Measurements from ENCODE around the gene LARP4B. TPM values are rescaled to one million over a fixed set of nuclear protein-coding genes. Genes with fewer than 3 reads are reported as not detected.

The LARP4B gene
- total RNA-seq, 2 experiments from 2014 or later, result 64.8 to 143 TPM

DNA sequence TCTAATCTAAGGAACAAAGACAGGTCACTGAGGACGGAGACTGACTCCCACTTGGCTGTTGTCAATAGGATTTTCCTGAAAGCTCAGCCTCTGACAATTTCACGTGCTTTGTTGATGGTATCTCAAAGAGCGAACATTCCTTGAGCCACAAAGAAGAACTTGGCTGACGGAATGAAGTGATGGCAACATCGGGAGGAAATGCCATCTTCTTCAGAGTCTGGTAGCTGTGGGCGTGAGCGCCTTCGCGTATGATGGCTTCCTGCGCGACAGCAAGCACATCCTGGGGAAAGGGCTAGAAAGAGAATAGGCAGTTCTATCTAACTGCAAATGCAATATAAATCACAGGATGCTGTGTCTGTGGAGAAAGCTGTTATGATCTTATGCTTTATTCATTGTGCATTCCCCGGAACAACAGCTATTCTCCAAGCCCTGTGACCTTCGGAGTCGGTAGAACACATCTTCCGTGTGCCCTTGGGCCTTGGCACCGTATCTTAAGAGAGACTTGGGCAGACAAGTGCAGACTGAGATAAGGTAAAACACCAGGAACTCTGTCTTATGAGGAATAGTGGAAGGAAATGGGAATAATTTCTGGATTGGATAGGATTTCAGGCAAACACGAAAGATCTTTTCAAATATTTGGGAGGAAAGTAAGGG, 37.2 kb upstream of the LARP4B start:
- H3K27ac ChIP-seq (ENCODE audit: low read depth, low read length, poor library complexity, severe bottlenecking), result no peak overlapping the region
- H4K20me1 ChIP-seq (ENCODE audit: insufficient read depth, low read length), result no peaks in the 10 kb centered on the region
- no peak overlapping the region for H2AFZ ChIP-seq (ENCODE audit: low read length)
- H3K36me3 ChIP-seq (ENCODE audit: insufficient read depth, low read length), result no peaks in the 10 kb centered on the region
- BruUV-seq (replicated peaks), result no TSS peak
- H3K9me2 ChIP-seq (ENCODE audit: insufficient read depth, low read length), result no peaks in the 10 kb centered on the region
- no peak for TF ChIP-seq EZH2phosphoT487 (IDR thresholded peaks at IDR 0.05; ENCODE audit: borderline replicate concordance, low read depth, low read length)
- TF ChIP-seq, protein P1, sequence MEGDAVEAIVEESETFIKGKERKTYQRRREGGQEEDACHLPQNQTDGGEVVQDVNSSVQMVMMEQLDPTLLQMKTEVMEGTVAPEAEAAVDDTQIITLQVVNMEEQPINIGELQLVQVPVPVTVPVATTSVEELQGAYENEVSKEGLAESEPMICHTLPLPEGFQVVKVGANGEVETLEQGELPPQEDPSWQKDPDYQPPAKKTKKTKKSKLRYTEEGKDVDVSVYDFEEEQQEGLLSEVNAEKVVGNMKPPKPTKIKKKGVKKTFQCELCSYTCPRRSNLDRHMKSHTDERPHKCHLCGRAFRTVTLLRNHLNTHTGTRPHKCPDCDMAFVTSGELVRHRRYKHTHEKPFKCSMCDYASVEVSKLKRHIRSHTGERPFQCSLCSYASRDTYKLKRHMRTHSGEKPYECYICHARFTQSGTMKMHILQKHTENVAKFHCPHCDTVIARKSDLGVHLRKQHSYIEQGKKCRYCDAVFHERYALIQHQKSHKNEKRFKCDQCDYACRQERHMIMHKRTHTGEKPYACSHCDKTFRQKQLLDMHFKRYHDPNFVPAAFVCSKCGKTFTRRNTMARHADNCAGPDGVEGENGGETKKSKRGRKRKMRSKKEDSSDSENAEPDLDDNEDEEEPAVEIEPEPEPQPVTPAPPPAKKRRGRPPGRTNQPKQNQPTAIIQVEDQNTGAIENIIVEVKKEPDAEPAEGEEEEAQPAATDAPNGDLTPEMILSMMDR (conservative IDR thresholded peaks at IDR 0.05; ENCODE audit: low read length), result no peak
- H3K4me1 ChIP-seq (ENCODE audit: insufficient read depth, low read length, poor library complexity, severe bottlenecking), result no peaks in the 10 kb centered on the region
- no peaks in the 10 kb centered on the region for H3K9me3 ChIP-seq (ENCODE audit: low read length)
- no peak overlapping the region for H3K4me3 ChIP-seq (ENCODE audit: low read depth, low read length, poor library complexity, severe bottlenecking)
- ChIA-PET POLR2A (no interaction called here), CTCF (ENCODE audit: unreplicated experiment) (no interaction called here)
- intact Hi-C loops (cut with micrococcal nuclease; ENCODE audit: unreplicated experiment), result no loop called here
- H3K4me2 ChIP-seq (ENCODE audit: low read length), result no peak overlapping the region
- no peak for DNase-seq (ENCODE audit: low spot score)
- H3K79me2 ChIP-seq (ENCODE audit: insufficient read depth, low read depth, low read length), result no peaks in the 10 kb centered on the region

DNA sequence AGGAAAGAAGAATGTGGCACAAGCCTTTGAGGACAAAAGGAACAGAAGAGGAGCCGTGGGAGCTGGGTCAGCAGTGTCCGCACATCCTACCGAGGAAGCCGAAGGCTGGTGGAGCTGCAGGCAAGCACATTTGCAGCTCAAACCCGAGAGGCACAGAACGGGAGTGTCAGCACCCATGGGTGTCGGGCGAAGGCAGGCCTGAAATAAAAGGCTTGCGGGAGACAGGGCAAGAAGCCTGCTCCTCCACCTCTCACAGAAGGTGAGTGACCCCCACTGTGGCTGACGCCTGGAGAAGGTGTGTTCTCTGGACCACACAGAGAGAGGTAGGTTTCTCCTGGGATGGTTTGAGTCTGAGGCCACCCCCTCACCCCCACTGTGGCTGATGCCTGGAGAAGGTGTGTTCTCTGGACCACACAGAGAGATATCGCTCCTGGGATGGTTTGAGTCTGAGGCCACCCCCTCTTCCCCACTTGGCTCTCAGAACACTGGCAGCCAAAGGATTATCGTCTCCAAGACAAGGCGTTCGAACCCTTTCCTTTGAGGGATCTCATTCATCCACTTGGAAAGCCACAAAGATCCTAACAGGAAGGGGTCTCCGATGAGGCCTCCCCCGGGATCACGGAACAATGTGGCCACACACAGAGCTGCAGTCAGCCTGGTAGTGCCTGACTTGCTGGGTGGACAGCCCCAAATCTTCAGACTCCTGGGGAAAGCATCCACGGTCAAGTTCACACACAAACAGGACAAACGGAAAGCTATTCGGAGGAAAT, 35.1 kb upstream of the LARP4B start:
- TF ChIP-seq, protein P1 (conservative IDR thresholded peaks at IDR 0.05; ENCODE audit: low read length), result no peak
- no peak for TF ChIP-seq EZH2phosphoT487 (IDR thresholded peaks at IDR 0.05; ENCODE audit: borderline replicate concordance, low read depth, low read length)
- no peaks in the 10 kb centered on the region for H3K4me1 ChIP-seq (ENCODE audit: insufficient read depth, low read length, poor library complexity, severe bottlenecking)
- H3K27ac ChIP-seq (ENCODE audit: low read depth, low read length, poor library complexity, severe bottlenecking), result no peak overlapping the region
- no peak overlapping the region for H2AFZ ChIP-seq (ENCODE audit: low read length)
- DNase-seq (ENCODE audit: low spot score), result no peak
- H3K9me2 ChIP-seq (ENCODE audit: insufficient read depth, low read length), result no peaks in the 10 kb centered on the region
- BruUV-seq (replicated peaks), result no TSS peak
- ChIA-PET POLR2A (no interaction called here), CTCF (ENCODE audit: unreplicated experiment) (interaction anchor here (0.6 kb wide), 1 partner anchor 32 kb away, joined by 3 read pairs; no protein-coding TSS in a partner anchor)
- H4K20me1 ChIP-seq (ENCODE audit: insufficient read depth, low read length), result no peaks in the 10 kb centered on the region
- H3K79me2 ChIP-seq (ENCODE audit: insufficient read depth, low read depth, low read length), result no peaks in the 10 kb centered on the region
- H3K4me3 ChIP-seq (ENCODE audit: low read depth, low read length, poor library complexity, severe bottlenecking), result no peak overlapping the region
- H3K9me3 ChIP-seq (ENCODE audit: low read length), result no peaks in the 10 kb centered on the region
- intact Hi-C loops (cut with micrococcal nuclease; ENCODE audit: unreplicated experiment), result no loop called here
- no peak overlapping the region for H3K4me2 ChIP-seq (ENCODE audit: low read length)
- H3K36me3 ChIP-seq (ENCODE audit: insufficient read depth, low read length), result no peaks in the 10 kb centered on the region

DNA sequence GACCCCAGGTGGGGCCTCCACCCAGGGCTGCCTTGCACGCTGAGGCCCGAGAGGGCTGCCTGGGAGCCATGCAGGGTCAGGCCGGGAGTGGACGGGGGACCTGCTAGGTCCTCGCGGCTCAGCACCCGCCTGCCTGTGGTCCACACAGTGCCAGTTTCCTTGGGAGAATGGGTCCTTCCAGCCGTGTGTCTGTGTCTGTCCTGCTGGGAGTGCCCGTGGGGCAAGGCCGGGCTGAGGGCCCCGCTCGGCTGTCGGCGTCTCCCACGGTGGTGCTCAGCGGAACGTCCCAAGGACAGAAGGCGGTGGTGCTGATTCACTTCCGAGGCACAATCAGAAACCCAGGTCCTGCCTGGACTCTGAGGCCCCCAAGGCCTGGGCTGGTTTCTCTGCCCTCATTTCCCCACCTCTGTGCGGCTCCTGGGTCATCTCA, 33.5 kb upstream of the LARP4B start:
- Histone ChIP-seq H4K20me1 (ENCODE audit: insufficient read depth, low read length) (no peaks in the 10 kb centered on the region), H3K4me3 (ENCODE audit: low read depth, low read length, poor library complexity, severe bottlenecking) (no peak overlapping the region), H3K4me1 (ENCODE audit: insufficient read depth, low read length, poor library complexity, severe bottlenecking) (no peaks in the 10 kb centered on the region), H3K79me2 (ENCODE audit: insufficient read depth, low read depth, low read length) (no peaks in the 10 kb centered on the region), H3K36me3 (ENCODE audit: insufficient read depth, low read length) (no peaks in the 10 kb centered on the region), H3K27ac (ENCODE audit: low read depth, low read length, poor library complexity, severe bottlenecking) (no peak overlapping the region), H2AFZ (ENCODE audit: low read length) (no peak overlapping the region), H3K9me2 (ENCODE audit: insufficient read depth, low read length) (no peaks in the 10 kb centered on the region), H3K4me2 (ENCODE audit: low read length) (no peak overlapping the region), H3K9me3 (ENCODE audit: low read length) (no peaks in the 10 kb centered on the region)
- intact Hi-C loops (cut with micrococcal nuclease; ENCODE audit: unreplicated experiment), result no loop called here
- ChIA-PET CTCF (ENCODE audit: unreplicated experiment) (no interaction called here), POLR2A (no interaction called here)
- no TSS peak for BruUV-seq (replicated peaks)
- TF ChIP-seq, protein P1 (conservative IDR thresholded peaks at IDR 0.05; ENCODE audit: low read length), result no peak
- no peak for TF ChIP-seq EZH2phosphoT487 (IDR thresholded peaks at IDR 0.05; ENCODE audit: borderline replicate concordance, low read depth, low read length)
- no peak for DNase-seq (ENCODE audit: low spot score)

Measured in OCI-LY7 (cell line).